SU-DHL-6 (cell line): ENCODE data around the gene DNAJC11.

Experiments
- EZH2phosphoT487 ChIP-seq: fragments of 200-600 bp; sonication (generic), shearing (Covaris generic); conservative IDR thresholded peaks from 2 replicates; pipeline ENCODE4 v1.6.1; 2018; ENCODE audit warnings: mild to moderate bottlenecking, antibody characterized with exemption, low read length, moderate library complexity, mixed read lengths
- TF ChIP-seq, protein P1 (sequence below): fragments of 200-600 bp; sonication (generic); IDR thresholded peaks from one replicate; pipeline ENCODE4 v1.5.1; 2017; ENCODE audit warnings: antibody characterized with exemption, mild to moderate bottlenecking, low read length, moderate library complexity; ENCODE audit not compliant: insufficient read depth, poor library complexity, severe bottlenecking

DNA sequence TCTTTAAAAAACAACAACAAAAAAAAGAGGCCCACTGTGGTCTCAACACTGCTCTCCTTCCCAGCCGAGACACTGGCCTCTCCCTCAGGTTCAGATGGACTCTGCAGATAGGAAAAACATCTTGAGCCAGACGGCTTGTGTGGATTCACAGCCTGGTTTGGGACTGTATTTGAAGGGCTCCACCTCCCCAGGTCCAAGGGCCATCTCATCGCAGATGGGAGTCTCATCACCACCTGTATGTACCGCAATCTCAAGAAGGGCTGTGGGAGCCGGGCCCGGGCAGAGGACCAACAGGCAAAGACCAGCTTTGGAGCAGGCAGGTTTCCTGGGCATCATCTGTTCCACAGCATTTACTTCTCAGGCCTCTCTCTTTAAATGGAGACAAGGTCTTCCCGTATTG is 111.6 kb downstream of the DNAJC11 start:
- TF ChIP-seq, protein P1, sequence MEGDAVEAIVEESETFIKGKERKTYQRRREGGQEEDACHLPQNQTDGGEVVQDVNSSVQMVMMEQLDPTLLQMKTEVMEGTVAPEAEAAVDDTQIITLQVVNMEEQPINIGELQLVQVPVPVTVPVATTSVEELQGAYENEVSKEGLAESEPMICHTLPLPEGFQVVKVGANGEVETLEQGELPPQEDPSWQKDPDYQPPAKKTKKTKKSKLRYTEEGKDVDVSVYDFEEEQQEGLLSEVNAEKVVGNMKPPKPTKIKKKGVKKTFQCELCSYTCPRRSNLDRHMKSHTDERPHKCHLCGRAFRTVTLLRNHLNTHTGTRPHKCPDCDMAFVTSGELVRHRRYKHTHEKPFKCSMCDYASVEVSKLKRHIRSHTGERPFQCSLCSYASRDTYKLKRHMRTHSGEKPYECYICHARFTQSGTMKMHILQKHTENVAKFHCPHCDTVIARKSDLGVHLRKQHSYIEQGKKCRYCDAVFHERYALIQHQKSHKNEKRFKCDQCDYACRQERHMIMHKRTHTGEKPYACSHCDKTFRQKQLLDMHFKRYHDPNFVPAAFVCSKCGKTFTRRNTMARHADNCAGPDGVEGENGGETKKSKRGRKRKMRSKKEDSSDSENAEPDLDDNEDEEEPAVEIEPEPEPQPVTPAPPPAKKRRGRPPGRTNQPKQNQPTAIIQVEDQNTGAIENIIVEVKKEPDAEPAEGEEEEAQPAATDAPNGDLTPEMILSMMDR: no peak
- no peak for TF ChIP-seq EZH2phosphoT487
